GM12864 (cell line): ENCODE results near the gene MCTP1.
A peak's percentile ranks its signal among the peaks of the same experiment; 100 is the strongest.

Experiments used
- DNase-seq: peaks from one replicate; pipeline ENCODE4 v3.0.0-alpha.2; 2011; ENCODE audit warnings: low read depth
- H3K4me3 ChIP-seq: 2 replicates; pipeline ENCODE4 v1.5.1; 2011; ENCODE audit warnings: mild to moderate bottlenecking, low read depth, low read length, control low read depth
- CTCF ChIP-seq: IDR thresholded peaks from 2 replicates; pipeline ENCODE4 v1.5.1; 2011; ENCODE audit warnings: low read depth, mild to moderate bottlenecking, moderate library complexity, low read length, control low read depth, inconsistent platforms; ENCODE audit errors: missing control alignments

Gene MCTP1

GRCh38 chr5:94693043-94693822 lies 591.7 kb downstream of the MCTP1 start:
- DNase-seq: no peak
- no peak overlapping the region for H3K4me3 ChIP-seq
- TF ChIP-seq CTCF: peak; percentile 17

- no peak overlapping the region for H3K4me3 ChIP-seq
- no peak for TF ChIP-seq CTCF
These were observed 592.3 kb downstream of the MCTP1 start for GRCh38 chr5:94692581-94692980.

GRCh38 chr5:94691949-94692348 lies 592.9 kb downstream of the MCTP1 start:
- H3K4me3 ChIP-seq: no peak overlapping the region
- no peak for TF ChIP-seq CTCF
- no peak for DNase-seq

More at GRCh38 chr5:94692581-94692980, 592.3 kb downstream of the MCTP1 start:
- DNase-seq: no peak

- no peak for TF ChIP-seq CTCF
- no peak for DNase-seq
- H3K4me3 ChIP-seq: no peak overlapping the region
These were observed 593.6 kb downstream of the MCTP1 start for GRCh38 chr5:94691291-94691690.

GRCh38 chr5:94690778-94691177 lies 594.1 kb downstream of the MCTP1 start:
- DNase-seq: no peak
- H3K4me3 ChIP-seq: no peak overlapping the region
- TF ChIP-seq CTCF: no peak

GRCh38 chr5:94689908-94690307 lies 595.0 kb downstream of the MCTP1 start:
- no peak overlapping the region for H3K4me3 ChIP-seq
- no peak for DNase-seq
- no peak for TF ChIP-seq CTCF
